ENCODE results near the gene RAB17.
"Not testable (repeated sequence)": the region's sequence is repeated elsewhere in the genome, so short reads cannot be mapped to it uniquely, and the experiment has no call there.

Gene RAB17

GRCh38 chr2:237597196-237598145 is 6.9 kb upstream of the RAB17 start:
- no peak for TF ChIP-seq CTCF (IDR thresholded peaks at IDR 0.05; ENCODE audit: extremely low read depth, missing control alignments)
- DNase-seq (ENCODE audit: low spot score), result no peak

- no peak for TF ChIP-seq CTCF (IDR thresholded peaks at IDR 0.05; ENCODE audit: extremely low read depth, missing control alignments)
- no peak for DNase-seq (ENCODE audit: low spot score)
Observed at GRCh38 chr2:237596520-237597195, 6.1 kb upstream of the RAB17 start.

- DNase-seq (ENCODE audit: low spot score), result not testable (repeated sequence)
Observed at GRCh38 chr2:237595829-237596519, 5.4 kb upstream of the RAB17 start.

GRCh38 chr2:237594514-237594871 is 4.0 kb upstream of the RAB17 start:
- TF ChIP-seq CTCF (IDR thresholded peaks at IDR 0.05; ENCODE audit: extremely low read depth, missing control alignments), result no peak

GRCh38 chr2:237593596-237594320 is 3.2 kb upstream of the RAB17 start:
- no peak for DNase-seq (ENCODE audit: low spot score)
- TF ChIP-seq CTCF (IDR thresholded peaks at IDR 0.05; ENCODE audit: extremely low read depth, missing control alignments), result no peak

More at GRCh38 chr2:237594514-237594871, 4.0 kb upstream of the RAB17 start:
- no peak for DNase-seq (ENCODE audit: low spot score)

GRCh38 chr2:237593036-237593435 is 2.5 kb upstream of the RAB17 start:
- no peak for DNase-seq (ENCODE audit: low spot score)
- no peak for TF ChIP-seq CTCF (IDR thresholded peaks at IDR 0.05; ENCODE audit: extremely low read depth, missing control alignments)

- DNase-seq (ENCODE audit: low spot score), result no peak
- TF ChIP-seq CTCF (IDR thresholded peaks at IDR 0.05; ENCODE audit: extremely low read depth, missing control alignments), result no peak
Observed at GRCh38 chr2:237592425-237592980, 2.0 kb upstream of the RAB17 start.
